Measurements from ENCODE around the gene ABL1.

ABL1 gene

GRCh38 chr9:130920762-130921299, 85.8 kb downstream of the ABL1 start:
- no peak for DNase-seq

GRCh38 chr9:130921300-130921988, 86.4 kb downstream of the ABL1 start:
- DNase-seq, result no peak

GRCh38 chr9:130921989-130922892, 87.2 kb downstream of the ABL1 start:
- DNase-seq, result no peak

- DNase-seq, result no peak
Observed at GRCh38 chr9:130922893-130923610, 88.0 kb downstream of the ABL1 start.

- DNase-seq, result no peak
Observed at GRCh38 chr9:130923611-130924447, 88.8 kb downstream of the ABL1 start.

GRCh38 chr9:130924448-130924788, 89.4 kb downstream of the ABL1 start:
- DNase-seq, result no peak

- DNase-seq, result no peak
Observed at GRCh38 chr9:130925050-130925678, 90.1 kb downstream of the ABL1 start.

GRCh38 chr9:130927338-130927737, 92.3 kb downstream of the ABL1 start:
- DNase-seq, result no peak

- no peak for DNase-seq
Observed at GRCh38 chr9:130927995-130928900, 93.2 kb downstream of the ABL1 start.

GRCh38 chr9:130929571-130930038, 94.6 kb downstream of the ABL1 start:
- no peak for DNase-seq

- no peak for DNase-seq
Observed at GRCh38 chr9:130930132-130930803, 95.2 kb downstream of the ABL1 start.

- no peak for DNase-seq
Observed at GRCh38 chr9:130930804-130931349, 95.8 kb downstream of the ABL1 start.

GRCh38 chr9:130931508-130932254, 96.6 kb downstream of the ABL1 start:
- DNase-seq, result no peak

GRCh38 chr9:130932255-130933079, 97.4 kb downstream of the ABL1 start:
- DNase-seq, result no peak

- DNase-seq, result no peak
Observed at GRCh38 chr9:130933114-130934046, 98.3 kb downstream of the ABL1 start.

- no peak for DNase-seq
Observed at GRCh38 chr9:130934246-130934645, 99.2 kb downstream of the ABL1 start.

Measured in NCI-H1048 (cell line).